ENCODE data around the gene COPRS. TPM values are rescaled to one million over a fixed set of nuclear protein-coding genes. Genes with fewer than 3 reads are reported as not detected.

COPRS gene
- total and polyA plus RNA-seq, 2 experiments from 2014 or later = 51.5 to 62.6 TPM

GRCh38 chr17:31907342-31907962 lies 48.4 kb upstream of the COPRS start:
- no peak overlapping the region for H3K4me3 Mint-ChIP-seq
- H3K79me2 ChIP-seq (replicated peaks; ENCODE audit: insufficient read depth) = no peaks in the 10 kb centered on the region
- 0 out of 2 replicates have a peak, but pooled peaks cover 1% of the 10 kb centered on the region for H3K4me1 ChIP-seq (ENCODE audit: insufficient read depth)
- no peaks in the 10 kb centered on the region; the same call in 1 of the 3 replicates for H3K4me1 Mint-ChIP-seq
- no peaks in the 10 kb centered on the region for H3K9me3 Mint-ChIP-seq
- H3K27ac ChIP-seq (ENCODE audit: low read depth) = no peak overlapping the region
- H2AFZ ChIP-seq = no peak overlapping the region
- H3K4me3 ChIP-seq = no peak overlapping the region
- no peaks in the 10 kb centered on the region for H4K20me1 ChIP-seq (replicated peaks; ENCODE audit: insufficient read depth)
- H3K27me3 ChIP-seq (ENCODE audit: insufficient read depth) = no peaks in the 10 kb centered on the region
- H3K4me2 ChIP-seq = no peak overlapping the region
- H3K9me2 ChIP-seq (ENCODE audit: insufficient read depth) = no peaks in the 10 kb centered on the region
- TF ChIP-seq EZH2phosphoT487 (IDR thresholded peaks at IDR 0.05; ENCODE audit: unreplicated experiment) (no peak), ZNF462 (CRISPR knock-in tag; IDR thresholded peaks at IDR 0.05) (no peak), CTCF (conservative IDR thresholded peaks at IDR 0.05; ENCODE audit: low read depth in 2 of 2) (no peak), CREB1 (CRISPR knock-in tag; IDR thresholded peaks at IDR 0.05; ENCODE audit: low read depth) (no peak), NANOG (IDR thresholded peaks at IDR 0.05; ENCODE audit: borderline replicate concordance) (no peak), JUNB (IDR thresholded peaks at IDR 0.05; ENCODE audit: unreplicated experiment) (no peak), STAT1 (IDR thresholded peaks at IDR 0.05; ENCODE audit: unreplicated experiment) (no peak), ZNF114 (CRISPR knock-in tag; IDR thresholded peaks at IDR 0.05) (no peak), EZH2 (IDR thresholded peaks at IDR 0.05; ENCODE audit: low read depth, unreplicated experiment) (no peak), REST (IDR thresholded peaks at IDR 0.05; ENCODE audit: unreplicated experiment) (no peak), POLR2AphosphoS5 (IDR thresholded peaks at IDR 0.05; ENCODE audit: low read depth) (no peak)
- TF ChIP-seq, protein P1, sequence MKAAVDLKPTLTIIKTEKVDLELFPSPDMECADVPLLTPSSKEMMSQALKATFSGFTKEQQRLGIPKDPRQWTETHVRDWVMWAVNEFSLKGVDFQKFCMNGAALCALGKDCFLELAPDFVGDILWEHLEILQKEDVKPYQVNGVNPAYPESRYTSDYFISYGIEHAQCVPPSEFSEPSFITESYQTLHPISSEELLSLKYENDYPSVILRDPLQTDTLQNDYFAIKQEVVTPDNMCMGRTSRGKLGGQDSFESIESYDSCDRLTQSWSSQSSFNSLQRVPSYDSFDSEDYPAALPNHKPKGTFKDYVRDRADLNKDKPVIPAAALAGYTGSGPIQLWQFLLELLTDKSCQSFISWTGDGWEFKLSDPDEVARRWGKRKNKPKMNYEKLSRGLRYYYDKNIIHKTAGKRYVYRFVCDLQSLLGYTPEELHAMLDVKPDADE (IDR thresholded peaks at IDR 0.05) = no peak
- ATAC-seq = no peak
- no peak for DNase-seq (ENCODE audit: low spot score)
- H3K36me3 ChIP-seq (ENCODE audit: insufficient read depth) = no peaks in the 10 kb centered on the region
- peaks cover 5% of the 10 kb centered on the region; the same call in 1 of the 2 replicates for H3F3A ChIP-seq (replicated peaks; ENCODE audit: low read depth)
- peaks cover 3% of the 10 kb centered on the region for H3K27me3 Mint-ChIP-seq (ENCODE audit: insufficient read depth, low read depth, poor library complexity)
- no peak overlapping the region for H3K27ac Mint-ChIP-seq
- no peaks in the 10 kb centered on the region for H3K36me3 Mint-ChIP-seq (ENCODE audit: low read depth)

Data from GM23338 (cell line).